HG02938 (cell line): Measurements from ENCODE around the gene FERMT3.

Source experiments
- ATAC-seq: cut with Tn5 transposase; IDR thresholded peaks from one replicate; pipeline ENCODE4 v1.9.1; 2021; ENCODE audit warnings: mild to moderate bottlenecking, moderate library complexity; ENCODE audit not compliant: unreplicated experiment

Gene FERMT3

DNA sequence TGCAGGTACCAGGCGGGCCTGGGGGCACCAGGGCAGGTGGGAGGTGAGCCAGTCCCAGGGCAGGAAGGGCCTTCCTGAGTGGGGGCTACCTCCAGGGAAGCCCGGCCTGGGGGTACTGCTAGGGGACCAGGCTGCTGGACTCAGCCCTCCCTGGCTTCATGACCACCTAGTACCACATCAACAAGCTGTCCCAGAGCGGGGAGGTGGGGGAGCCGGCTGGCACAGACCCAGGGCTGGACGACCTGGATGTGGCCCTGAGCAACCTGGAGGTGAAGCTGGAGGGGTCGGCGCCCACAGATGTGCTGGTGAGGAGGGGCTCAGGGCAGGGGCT lies 12.8 kb downstream of the FERMT3 start:
- no peak for ATAC-seq

- ATAC-seq, result no peak
Measured at GRCh38 chr11:64219755-64220154, 13.2 kb downstream of the FERMT3 start.

- ATAC-seq, result no peak
Measured at GRCh38 chr11:64220271-64220670, 13.8 kb downstream of the FERMT3 start.

- ATAC-seq, result no peak
Measured at GRCh38 chr11:64220798-64221197, 14.3 kb downstream of the FERMT3 start.

DNA sequence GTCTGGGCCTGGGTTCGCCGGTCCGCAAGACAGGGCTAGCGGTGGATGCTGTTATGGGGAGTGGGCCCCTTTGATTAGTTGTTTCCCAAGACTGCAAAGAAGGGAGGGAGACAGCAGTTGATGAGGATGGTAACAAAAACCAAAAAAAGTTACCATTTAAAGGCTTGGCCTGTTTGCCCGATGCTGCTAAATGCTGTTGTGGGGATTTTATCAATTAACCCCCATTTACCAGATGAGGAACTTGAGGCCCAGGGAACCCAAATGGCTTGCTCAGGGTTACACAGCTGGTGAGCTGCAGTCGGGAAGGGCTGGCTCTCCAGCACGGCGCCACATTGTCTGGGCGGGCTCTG lies 16.1 kb downstream of the FERMT3 start:
- no peak for ATAC-seq

DNA sequence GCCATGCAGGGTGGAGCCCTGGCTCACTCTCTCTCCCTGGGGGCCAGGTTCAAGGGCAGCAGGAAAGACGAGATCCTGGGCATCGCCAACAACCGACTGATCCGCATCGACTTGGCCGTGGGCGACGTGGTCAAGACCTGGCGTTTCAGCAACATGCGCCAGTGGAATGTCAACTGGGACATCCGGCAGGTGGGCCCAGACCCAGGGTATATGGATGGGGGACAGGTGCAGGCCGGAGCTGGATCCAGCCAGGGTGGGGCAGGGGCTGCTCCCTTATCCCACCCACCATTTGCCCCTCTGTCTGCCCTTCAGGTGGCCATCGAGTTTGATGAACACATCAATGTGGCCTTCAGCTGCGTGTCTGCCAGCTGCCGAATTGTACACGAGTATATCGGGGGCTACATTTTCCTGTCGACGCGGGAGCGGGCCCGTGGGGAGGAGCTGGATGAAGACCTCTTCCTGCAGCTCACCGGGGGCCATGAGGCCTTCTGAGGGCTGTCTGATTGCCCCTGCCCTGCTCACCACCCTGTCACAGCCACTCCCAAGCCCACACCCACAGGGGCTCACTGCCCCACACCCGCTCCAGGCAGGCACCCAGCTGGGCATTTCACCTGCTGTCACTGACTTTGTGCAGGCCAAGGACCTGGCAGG lies 16.6 kb downstream of the FERMT3 start:
- no peak for ATAC-seq

DNA sequence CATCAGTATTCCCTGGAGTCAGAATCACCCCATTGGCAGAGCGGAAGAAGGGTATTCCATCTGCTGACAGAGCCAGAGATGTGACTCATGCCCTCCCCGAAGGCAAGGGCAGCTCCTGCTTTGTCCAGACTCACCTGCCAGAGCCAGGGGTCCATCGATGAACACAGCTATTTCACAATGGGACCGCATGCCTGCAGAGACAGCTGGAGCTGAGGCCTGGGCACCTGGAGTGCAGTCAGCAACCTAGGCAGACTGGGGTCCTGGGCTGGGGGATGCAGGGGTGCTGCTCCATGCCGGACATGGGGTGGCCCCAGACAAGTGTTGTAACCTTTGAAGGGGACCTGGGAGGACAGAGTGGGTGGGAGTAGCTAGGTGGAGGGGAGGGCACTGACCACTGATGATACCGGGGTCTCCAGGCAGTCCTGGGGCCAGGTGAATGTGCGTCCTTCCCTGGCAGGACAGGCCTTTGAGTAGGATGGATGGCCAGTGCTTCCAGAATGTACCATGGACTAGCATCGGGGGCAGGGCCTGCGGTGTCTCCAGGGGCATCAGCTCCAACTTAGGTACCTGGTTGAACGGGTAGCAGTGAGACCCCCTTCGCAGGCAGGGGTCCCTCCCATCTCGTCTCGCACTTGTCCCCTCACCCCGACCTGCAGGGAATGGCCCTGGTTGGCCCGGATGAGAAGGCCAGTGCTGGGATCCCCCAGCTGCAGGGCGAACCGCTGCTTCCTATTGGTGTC lies 17.8 kb downstream of the FERMT3 start:
- no peak for ATAC-seq

- no peak for ATAC-seq
Measured at GRCh38 chr11:64224891-64225607, 18.5 kb downstream of the FERMT3 start.

GRCh38 chr11:64225608-64226506 lies 19.3 kb downstream of the FERMT3 start, which contains the start of the genes NUDT22 and TRPT1:
NUDT22 (plus strand) TSS chr11:64226274; CDS start chr11:64226653, 379 bp downstream.
TRPT1 (minus strand) TSS chr11:64226186; CDS start chr11:64225860, 326 bp downstream.
- no peak for ATAC-seq

DNA sequence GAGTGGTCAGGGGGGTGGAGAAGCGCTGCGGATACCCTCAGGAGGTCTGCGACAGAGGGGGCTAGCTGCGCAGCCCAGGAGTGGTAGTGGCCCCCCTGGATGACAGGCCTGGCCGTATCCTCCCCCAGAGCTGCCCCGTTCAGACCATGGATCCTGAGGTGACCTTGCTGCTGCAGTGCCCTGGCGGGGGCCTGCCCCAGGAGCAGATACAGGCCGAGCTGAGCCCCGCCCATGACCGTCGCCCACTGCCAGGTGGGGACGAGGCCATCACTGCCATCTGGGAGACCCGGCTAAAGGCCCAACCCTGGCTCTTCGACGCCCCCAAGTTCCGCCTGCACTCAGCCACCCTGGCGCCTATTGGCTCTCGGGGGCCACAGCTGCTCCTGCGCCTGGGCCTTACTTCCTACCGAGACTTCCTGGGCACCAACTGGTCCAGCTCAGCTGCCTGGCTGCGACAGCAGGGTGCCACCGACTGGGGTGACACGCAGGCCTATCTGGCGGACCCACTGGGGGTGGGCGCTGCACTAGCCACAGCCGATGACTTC lies 20.1 kb downstream of the FERMT3 start:
- no peak for ATAC-seq

DNA sequence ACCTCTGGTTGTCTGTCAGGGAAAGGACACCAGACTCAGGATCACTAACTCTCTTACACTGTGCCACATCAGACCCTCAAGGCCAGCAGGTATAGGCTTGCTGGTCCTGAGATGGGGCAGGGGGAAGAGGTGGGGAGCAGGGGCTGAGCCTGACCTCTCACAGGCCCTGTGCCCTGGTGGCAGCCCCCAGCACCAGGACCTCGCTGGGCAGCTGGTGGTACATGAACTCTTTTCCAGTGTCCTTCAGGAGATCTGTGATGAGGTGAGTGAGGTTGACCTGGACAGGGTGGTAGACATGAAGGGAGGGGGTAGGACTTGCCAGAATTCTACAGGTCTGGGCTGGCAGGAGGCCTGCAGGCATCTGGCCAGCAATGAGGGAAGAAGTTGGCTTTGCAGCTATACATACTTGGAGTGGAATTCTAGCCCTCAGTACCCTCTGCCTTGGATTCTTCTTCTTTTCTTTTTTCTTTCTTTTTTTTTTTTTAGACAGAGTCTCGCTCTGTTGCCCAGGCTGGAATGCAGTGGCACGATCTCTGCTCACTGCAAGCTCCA lies 21.0 kb downstream of the FERMT3 start:
- ATAC-seq, result no peak

DNA sequence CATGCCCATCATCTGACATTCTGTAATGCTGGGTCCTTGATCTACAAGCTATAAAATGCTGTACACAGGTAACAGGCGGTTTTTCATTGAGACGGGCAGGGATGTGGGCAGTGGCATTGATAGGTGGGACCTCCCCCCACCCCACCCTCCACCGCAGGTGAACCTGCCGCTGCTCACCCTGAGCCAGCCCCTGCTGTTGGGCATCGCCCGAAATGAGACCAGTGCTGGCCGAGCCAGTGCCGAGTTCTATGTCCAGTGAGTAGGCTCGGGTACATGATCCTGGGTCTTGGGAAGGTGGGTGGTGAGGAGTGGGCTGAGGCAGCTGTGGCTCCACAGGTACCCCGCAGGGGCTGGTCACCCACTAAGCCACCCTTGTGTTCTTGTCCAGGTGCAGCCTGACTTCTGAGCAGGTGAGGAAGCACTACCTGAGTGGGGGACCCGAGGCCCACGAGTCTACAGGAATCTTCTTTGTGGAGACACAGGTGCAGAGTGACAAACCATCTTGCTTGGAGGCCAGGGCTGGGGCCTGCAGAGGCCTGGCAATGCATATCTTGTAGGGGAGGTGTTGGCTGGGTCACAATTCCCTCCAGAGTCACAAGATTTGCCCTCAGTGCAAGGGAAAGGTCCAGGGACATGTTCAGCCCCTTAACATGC lies 22.7 kb downstream of the FERMT3 start:
- ATAC-seq, result no peak

DNA sequence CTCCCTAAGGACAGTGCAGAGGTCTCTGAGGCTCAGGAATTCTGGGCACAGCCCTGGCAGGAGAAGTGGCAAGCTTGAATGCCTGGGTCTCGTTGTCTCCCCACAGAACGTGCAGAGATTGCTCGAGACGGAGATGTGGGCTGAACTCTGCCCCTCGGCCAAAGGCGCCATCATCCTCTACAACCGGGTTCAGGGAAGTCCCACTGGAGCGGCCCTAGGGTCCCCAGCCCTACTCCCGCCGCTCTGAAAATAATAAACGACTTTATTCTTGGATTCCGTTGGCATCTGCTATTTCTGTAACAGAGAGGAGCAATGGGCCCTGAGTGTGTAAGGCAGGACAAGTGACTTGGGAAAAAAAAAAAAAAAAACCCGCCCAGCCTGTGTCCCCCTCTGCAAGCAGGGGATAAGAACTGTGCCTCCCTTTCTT lies 23.2 kb downstream of the FERMT3 start:
- ATAC-seq, result no peak

DNA sequence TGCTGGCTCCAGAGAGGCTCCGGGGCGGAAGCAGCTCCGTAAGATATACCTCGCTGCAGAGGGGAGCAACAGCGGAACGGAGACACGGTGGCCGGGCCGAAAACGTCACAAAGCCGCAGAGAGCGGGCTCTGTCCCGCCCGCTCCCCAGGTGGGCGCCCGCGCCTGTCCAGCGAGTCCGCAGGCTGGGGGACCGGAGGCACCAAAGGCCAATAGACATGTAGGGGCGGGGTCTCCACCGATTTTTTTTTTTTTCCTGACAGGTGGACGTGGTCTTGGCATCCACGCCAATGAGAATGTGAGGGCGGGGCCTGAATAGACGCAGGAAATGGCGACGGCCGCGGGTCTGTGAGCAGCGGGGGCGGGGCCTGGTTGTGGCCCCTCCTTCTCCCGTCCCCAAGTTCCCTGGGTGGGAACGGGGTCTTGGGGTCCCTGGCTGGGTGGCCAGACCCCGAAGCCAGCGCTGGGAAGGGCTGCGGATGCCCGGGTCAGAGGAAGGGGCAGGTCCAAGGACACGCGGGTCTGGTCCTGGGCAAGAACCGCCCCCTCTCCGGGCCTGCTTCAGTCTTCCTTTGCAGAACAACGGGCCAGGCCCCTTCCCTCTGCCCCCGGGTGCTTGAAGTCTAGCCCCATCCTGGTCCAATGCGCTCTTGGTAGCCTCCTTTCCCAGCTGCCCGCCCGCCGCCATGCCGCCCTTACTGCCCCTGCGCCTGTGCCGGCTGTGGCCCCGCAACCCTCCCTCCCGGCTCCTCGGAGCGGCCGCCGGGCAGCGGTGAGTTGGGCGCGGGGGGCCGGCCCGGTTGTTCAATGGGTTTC lies 23.9 kb downstream of the FERMT3 start, which contains the start of gene DNAJC4:
TSS of gene DNAJC4 (plus strand) at position 378 of the 814 bp plus-strand sequence. CDS start at position 685, 307 bp downstream.
- ATAC-seq, result peak; percentile 43

DNA sequence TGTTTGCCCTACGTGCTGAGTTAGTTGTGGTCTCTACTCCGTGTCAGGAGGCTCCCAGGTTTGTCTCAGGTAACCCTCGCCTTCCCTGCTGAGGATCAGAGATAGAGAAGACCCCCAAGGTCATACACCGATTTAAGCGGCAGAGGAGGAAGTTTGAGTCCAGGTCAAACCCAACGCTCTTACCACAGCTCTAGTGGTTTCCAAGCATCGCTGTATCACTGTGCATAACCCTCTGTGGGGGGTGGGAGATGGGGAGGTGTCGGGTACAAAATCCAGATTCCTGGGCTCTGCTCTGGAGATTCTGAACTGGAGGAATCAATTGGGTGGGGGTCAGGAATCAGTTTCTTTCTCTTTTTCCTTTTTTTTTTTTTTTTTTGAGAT lies 24.5 kb downstream of the FERMT3 start:
- no peak for ATAC-seq

DNA sequence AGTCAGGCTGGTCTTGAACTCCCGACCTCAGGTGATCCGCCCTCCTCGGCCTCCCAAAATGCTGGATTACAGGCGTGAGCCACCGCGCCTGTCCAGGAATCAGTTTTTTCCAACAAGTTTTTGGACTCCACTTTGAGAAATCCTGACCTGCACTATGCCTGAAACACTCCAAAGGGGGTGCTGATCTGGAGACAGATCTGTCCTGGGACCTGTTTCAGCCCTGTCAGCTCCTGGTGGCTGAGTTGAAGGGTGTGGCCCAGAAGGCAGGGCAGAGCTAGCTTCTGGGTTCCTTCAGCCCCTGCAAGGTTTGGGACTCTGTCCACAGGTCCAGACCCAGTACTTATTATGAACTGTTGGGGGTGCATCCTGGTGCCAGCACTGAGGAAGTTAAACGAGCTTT lies 25.0 kb downstream of the FERMT3 start:
- ATAC-seq, result no peak

DNA sequence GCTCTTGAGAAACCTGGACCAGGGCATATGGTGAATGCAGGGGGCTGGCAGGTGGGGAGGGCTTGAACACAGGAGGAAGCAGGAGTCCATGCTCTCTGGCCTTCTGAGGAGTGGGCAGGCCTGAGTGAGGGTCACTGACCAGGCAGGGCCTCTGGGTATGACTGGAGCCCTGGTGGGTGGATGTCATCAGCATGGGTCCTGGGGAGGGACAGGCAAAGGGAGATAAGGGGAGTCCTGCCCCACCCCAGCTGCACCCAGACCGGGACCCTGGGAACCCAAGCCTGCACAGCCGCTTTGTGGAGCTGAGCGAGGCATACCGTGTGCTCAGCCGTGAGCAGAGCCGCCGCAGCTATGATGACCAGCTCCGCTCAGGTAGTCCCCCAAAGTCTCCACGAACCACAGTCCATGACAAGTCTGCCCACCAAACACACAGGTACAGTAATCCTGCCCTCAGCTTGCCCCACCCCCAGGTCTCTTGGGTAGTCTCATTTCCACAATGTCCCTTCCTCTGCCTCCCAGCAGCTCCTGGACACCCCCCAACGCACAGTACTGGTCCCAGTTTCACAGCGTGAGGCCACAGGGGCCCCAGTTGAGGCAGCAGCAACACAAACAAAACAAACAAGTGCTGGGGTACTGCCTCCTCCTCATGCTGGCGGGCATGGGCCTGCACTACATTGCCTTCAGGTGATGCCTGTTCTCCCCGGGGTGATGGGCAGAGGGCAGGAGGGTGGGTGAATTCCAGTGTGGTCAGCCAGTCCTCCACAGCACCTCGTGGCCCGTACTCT lies 25.9 kb downstream of the FERMT3 start:
- ATAC-seq, result no peak

- no peak for ATAC-seq
Measured at GRCh38 chr11:64232967-64233315, 26.4 kb downstream of the FERMT3 start.
